ENCODE results near the gene TUBGCP4. TPM values are rescaled to one million over a fixed set of nuclear protein-coding genes. Genes with fewer than 3 reads are reported as not detected.
A peak's percentile ranks its signal among the peaks of the same experiment; 100 is the strongest.

The TUBGCP4 gene
- total RNA-seq, 1 experiment from 2014 or later, result 31.4 TPM

- intact Hi-C loops (cut with micrococcal nuclease), result no loop called here
- POLR2A ChIA-PET, result interaction anchor here (1.4 kb wide), 1 partner anchor 21 kb away, joined by 4 read pairs; no protein-coding TSS in a partner anchor
- Mint-ChIP-seq H3K36me3 (ENCODE audit: insufficient read depth, unreplicated experiment) (peaks cover 10% of the 10 kb centered on the region), H3K4me1 (ENCODE audit: insufficient read depth, unreplicated experiment) (no peaks in the 10 kb centered on the region), H3K9me3 (ENCODE audit: unreplicated experiment) (no peaks in the 10 kb centered on the region), H3K4me3 (ENCODE audit: unreplicated experiment) (no peak overlapping the region), H3K27ac (ENCODE audit: low read depth, unreplicated experiment) (no peak overlapping the region), H3K27me3 (ENCODE audit: insufficient read depth, unreplicated experiment) (no peaks in the 10 kb centered on the region)
- CTCF ChIA-PET, result interaction anchor here (1.5 kb wide), 1 partner anchor 18 kb away, joined by 3 read pairs; the partner anchor contains the start of genes TUBGCP4 and ZSCAN29
- no peak for DNase-seq (ENCODE audit: unreplicated experiment)
- no peak for TF ChIP-seq CTCF (IDR thresholded peaks at IDR 0.05; ENCODE audit: unreplicated experiment)
- BruUV-seq (replicated peaks), result no TSS peak
These were observed 18.1 kb upstream of the TUBGCP4 start for GRCh38 chr15:43352693-43353382.

- intact Hi-C loops (cut with micrococcal nuclease), result no loop called here
- Mint-ChIP-seq H3K4me1 (ENCODE audit: insufficient read depth, unreplicated experiment) (no peaks in the 10 kb centered on the region), H3K27ac (ENCODE audit: low read depth, unreplicated experiment) (no peak overlapping the region), H3K9me3 (ENCODE audit: unreplicated experiment) (peaks cover 19% of the 10 kb centered on the region), H3K4me3 (ENCODE audit: unreplicated experiment) (no peak overlapping the region), H3K36me3 (ENCODE audit: insufficient read depth, unreplicated experiment) (peaks cover 66% of the 10 kb centered on the region), H3K27me3 (ENCODE audit: insufficient read depth, unreplicated experiment) (no peaks in the 10 kb centered on the region)
- no peak for TF ChIP-seq CTCF (IDR thresholded peaks at IDR 0.05; ENCODE audit: unreplicated experiment)
- no peak for DNase-seq (ENCODE audit: unreplicated experiment)
- BruUV-seq (replicated peaks), result no TSS peak
- ChIA-PET POLR2A (interaction anchor here (1.9 to 2.2 kb wide), 2 partner anchors 10 to 12 kb away, joined by 9 to 12 read pairs; partner anchors contain the start of genes TUBGCP4 and ZSCAN29), CTCF (interaction anchor here (1.2 to 1.9 kb wide), 2 partner anchors 9 to 136 kb away, joined by 3 to 15 read pairs; partner anchors contain the start of genes TUBGCP4 and ZSCAN29)
These were observed 10.1 kb upstream of the TUBGCP4 start for GRCh38 chr15:43360821-43361220.

GRCh38 chr15:43361313-43361903 lies 9.5 kb upstream of the TUBGCP4 start:
- H3K36me3 Mint-ChIP-seq (ENCODE audit: insufficient read depth, unreplicated experiment), result peaks cover 72% of the 10 kb centered on the region
- H3K27me3 Mint-ChIP-seq (ENCODE audit: insufficient read depth, unreplicated experiment), result no peaks in the 10 kb centered on the region
- DNase-seq (ENCODE audit: unreplicated experiment), result no peak
- no peak overlapping the region for H3K27ac Mint-ChIP-seq (ENCODE audit: low read depth, unreplicated experiment)
- no TSS peak for BruUV-seq (replicated peaks)
- H3K9me3 Mint-ChIP-seq (ENCODE audit: unreplicated experiment), result peaks cover 19% of the 10 kb centered on the region
- no peak for TF ChIP-seq CTCF (IDR thresholded peaks at IDR 0.05; ENCODE audit: unreplicated experiment)
- H3K4me1 Mint-ChIP-seq (ENCODE audit: insufficient read depth, unreplicated experiment), result no peaks in the 10 kb centered on the region
- ChIA-PET CTCF (interaction anchor here (1.2 to 1.9 kb wide), 3 partner anchors 9 to 136 kb away, joined by 3 to 15 read pairs (median 3); partner anchors contain the start of genes TUBGCP4 and ZSCAN29), POLR2A (interaction anchor here (1.9 to 2.2 kb wide), 2 partner anchors 9 to 11 kb away, joined by 9 to 12 read pairs; partner anchors contain the start of genes TUBGCP4 and ZSCAN29)
- H3K4me3 Mint-ChIP-seq (ENCODE audit: unreplicated experiment), result no peak overlapping the region
- intact Hi-C loops (cut with micrococcal nuclease), result no loop called here

GRCh38 chr15:43370310-43370974 lies 459 bp upstream of the TUBGCP4 start:
- intact Hi-C loops (cut with micrococcal nuclease), result no loop called here
- no peak for DNase-seq (ENCODE audit: unreplicated experiment)
- peaks cover 44% of the 10 kb centered on the region for H3K4me1 Mint-ChIP-seq (ENCODE audit: insufficient read depth, unreplicated experiment)
- CTCF ChIA-PET, result interaction anchor here (0.6 to 3.4 kb wide), 11 partner anchors 10 to 1819 kb away, joined by 3 to 15 read pairs (median 4); no protein-coding TSS in a partner anchor
- H3K27me3 Mint-ChIP-seq (ENCODE audit: insufficient read depth, unreplicated experiment), result no peaks in the 10 kb centered on the region
- BruUV-seq (replicated peaks), result no TSS peak
- peaks cover 33% of the 10 kb centered on the region for H3K36me3 Mint-ChIP-seq (ENCODE audit: insufficient read depth, unreplicated experiment)
- H3K27ac Mint-ChIP-seq (ENCODE audit: low read depth, unreplicated experiment), result peak overlapping the region; percentile 92
- POLR2A ChIA-PET, result interaction anchor here (0.5 to 2.7 kb wide), 15 partner anchors 10 to 918 kb away, joined by 3 to 14 read pairs (median 4); partner anchors contain the start of genes GOLM2, LCMT2, MFAP1 and TP53BP1
- H3K4me3 Mint-ChIP-seq (ENCODE audit: unreplicated experiment), result peak overlapping the region; percentile 95
- TF ChIP-seq CTCF (IDR thresholded peaks at IDR 0.05; ENCODE audit: unreplicated experiment), result no peak
- no peaks in the 10 kb centered on the region for H3K9me3 Mint-ChIP-seq (ENCODE audit: unreplicated experiment)

Measured in MCF 10A (cell line).